A673 (cell line): ENCODE measurements around the gene CLCN5. TPM values are rescaled to one million over a fixed set of nuclear protein-coding genes. Genes with fewer than 3 reads are reported as not detected.

Source experiments
- BruUV-seq: library from RNA; stranded (reverse); fragments of 400-500 nt; replicated peaks from 2 replicates; lab custom pipeline; 2021; lab: Mats Ljungman, UMichigan
- CTCF ChIA-PET: fragments of 300-600 bp; sonication (Branson Sonifier 250); formaldehyde crosslinking; loops from one replicate; lab custom pipeline; 2022; ENCODE audit warnings: antibody characterized with exemption; lab: Charles Lee
- POLR2A ChIA-PET: fragments of 300-600 bp; sonication (Branson Sonifier 250); formaldehyde crosslinking; loops from one replicate; lab custom pipeline; 2022; ENCODE audit warnings: antibody characterized with exemption; ENCODE audit not compliant: low non-redundant PET; lab: Charles Lee
- DNase-seq: peaks from one replicate; pipeline ENCODE4 v3.0.0-alpha.2; 2015; ENCODE audit warnings: low spot score
- H3K27ac ChIP-seq: fragments of 200-600 bp; sonication (generic); 2 replicates; pipeline ENCODE4 v1.5.1; 2016; ENCODE audit warnings: mixed run types, low read depth, mild to moderate bottlenecking, mixed read lengths, antibody characterized with exemption, low read length; ENCODE audit not compliant: poor library complexity, severe bottlenecking
- H3K27me3 ChIP-seq: fragments of 200-600 bp; sonication (generic); replicated peaks from 2 replicates; pipeline ENCODE4 v1.6.1; 2017; ENCODE audit warnings: mixed run types, low read depth, mild to moderate bottlenecking, mixed read lengths, antibody characterized with exemption, low read length; ENCODE audit not compliant: insufficient read depth, poor library complexity
- H3K36me3 ChIP-seq: fragments of 200-600 bp; sonication (generic); 2 replicates; pipeline ENCODE4 v1.6.1; 2016; ENCODE audit warnings: mixed run types, mild to moderate bottlenecking, mixed read lengths, antibody characterized with exemption, low read length; ENCODE audit not compliant: insufficient read depth, poor library complexity, severe bottlenecking
- H3K4me1 ChIP-seq: fragments of 200-600 bp; sonication (generic); 2 replicates; pipeline ENCODE4 v1.6.1; 2017; ENCODE audit warnings: mixed run types, mild to moderate bottlenecking, mixed read lengths, antibody characterized with exemption, low read length; ENCODE audit not compliant: insufficient read depth, poor library complexity, severe bottlenecking
- H3K4me3 ChIP-seq: fragments of 200-600 bp; sonication (generic); 2 replicates; pipeline ENCODE4 v1.5.1; 2016; ENCODE audit warnings: low read depth, mixed run types, mild to moderate bottlenecking, mixed read lengths, low read length; ENCODE audit not compliant: poor library complexity, severe bottlenecking
- H3K9me3 ChIP-seq: fragments of 200-600 bp; sonication (generic); 2 replicates; pipeline ENCODE4 v1.6.1; 2016; ENCODE audit warnings: mixed run types, low read depth, mild to moderate bottlenecking, mixed read lengths, antibody characterized with exemption, low read length; ENCODE audit not compliant: poor library complexity, severe bottlenecking
- EZH2 ChIP-seq: fragments of 200-600 bp; sonication (generic); IDR thresholded peaks from 2 replicates; pipeline ENCODE4 v1.6.1; 2017; ENCODE audit warnings: borderline replicate concordance, low read depth, mild to moderate bottlenecking, mixed read lengths, antibody characterized with exemption, low read length; ENCODE audit not compliant: poor library complexity, severe bottlenecking
- intact Hi-C: fragments of 100-400 bp; cut with micrococcal nuclease; formaldehyde crosslinking; loops from one replicate; pipeline ENCODE4 v1.10.0; 2022; ENCODE audit not compliant: unreplicated experiment
- total RNA-seq: library from RNA; stranded (reverse); gene quantifications from 2 replicates; pipeline ENCODE4 v1.2.3, GENCODE V29; 2021
- TF ChIP-seq, protein P1 (sequence below): fragments of 300-800, 200-600 bp; sonication (generic); conservative IDR thresholded peaks from 2 replicates; pipeline ENCODE4 v1.5.1; 2017; ENCODE audit warnings: low read depth, mild to moderate bottlenecking, antibody characterized with exemption, low read length, moderate library complexity, mixed read lengths

Gene CLCN5
- total RNA-seq, 1 experiment from 2014 or later = 25.3 TPM

DNA sequence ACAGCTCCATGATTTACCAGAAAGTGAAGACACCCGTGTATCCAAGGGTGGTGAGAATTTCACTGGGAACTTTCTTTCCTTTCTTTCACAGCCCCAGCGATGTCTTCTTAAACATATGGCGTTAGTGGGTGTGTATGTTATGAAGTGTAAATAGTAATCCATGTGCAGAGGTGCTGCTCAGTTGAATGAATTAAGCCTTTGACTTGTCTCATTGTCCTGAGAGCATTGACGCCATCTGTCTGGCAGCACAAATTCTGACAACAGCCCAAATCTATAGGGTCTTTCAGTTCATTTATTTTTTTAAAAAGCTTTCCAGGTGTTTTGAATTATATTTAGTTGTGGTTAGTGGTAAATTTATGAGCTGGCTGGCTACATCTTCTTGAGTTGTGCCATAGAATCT is 69.4 kb downstream of the CLCN5 start:
- intact Hi-C loops = no loop called here
- ChIA-PET CTCF (no interaction called here), POLR2A (no interaction called here)
- Histone ChIP-seq H3K27ac (no peak overlapping the region), H3K4me3 (no peak overlapping the region), H3K4me1 (peaks cover 4% of the 10 kb centered on the region), H3K27me3 (no peaks in the 10 kb centered on the region), H3K9me3 (no peaks in the 10 kb centered on the region), H3K36me3 (no peaks in the 10 kb centered on the region)
- no TSS peak for BruUV-seq
- no peak for DNase-seq
- TF ChIP-seq, protein P1, sequence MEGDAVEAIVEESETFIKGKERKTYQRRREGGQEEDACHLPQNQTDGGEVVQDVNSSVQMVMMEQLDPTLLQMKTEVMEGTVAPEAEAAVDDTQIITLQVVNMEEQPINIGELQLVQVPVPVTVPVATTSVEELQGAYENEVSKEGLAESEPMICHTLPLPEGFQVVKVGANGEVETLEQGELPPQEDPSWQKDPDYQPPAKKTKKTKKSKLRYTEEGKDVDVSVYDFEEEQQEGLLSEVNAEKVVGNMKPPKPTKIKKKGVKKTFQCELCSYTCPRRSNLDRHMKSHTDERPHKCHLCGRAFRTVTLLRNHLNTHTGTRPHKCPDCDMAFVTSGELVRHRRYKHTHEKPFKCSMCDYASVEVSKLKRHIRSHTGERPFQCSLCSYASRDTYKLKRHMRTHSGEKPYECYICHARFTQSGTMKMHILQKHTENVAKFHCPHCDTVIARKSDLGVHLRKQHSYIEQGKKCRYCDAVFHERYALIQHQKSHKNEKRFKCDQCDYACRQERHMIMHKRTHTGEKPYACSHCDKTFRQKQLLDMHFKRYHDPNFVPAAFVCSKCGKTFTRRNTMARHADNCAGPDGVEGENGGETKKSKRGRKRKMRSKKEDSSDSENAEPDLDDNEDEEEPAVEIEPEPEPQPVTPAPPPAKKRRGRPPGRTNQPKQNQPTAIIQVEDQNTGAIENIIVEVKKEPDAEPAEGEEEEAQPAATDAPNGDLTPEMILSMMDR = no peak
- no peak for TF ChIP-seq EZH2

DNA sequence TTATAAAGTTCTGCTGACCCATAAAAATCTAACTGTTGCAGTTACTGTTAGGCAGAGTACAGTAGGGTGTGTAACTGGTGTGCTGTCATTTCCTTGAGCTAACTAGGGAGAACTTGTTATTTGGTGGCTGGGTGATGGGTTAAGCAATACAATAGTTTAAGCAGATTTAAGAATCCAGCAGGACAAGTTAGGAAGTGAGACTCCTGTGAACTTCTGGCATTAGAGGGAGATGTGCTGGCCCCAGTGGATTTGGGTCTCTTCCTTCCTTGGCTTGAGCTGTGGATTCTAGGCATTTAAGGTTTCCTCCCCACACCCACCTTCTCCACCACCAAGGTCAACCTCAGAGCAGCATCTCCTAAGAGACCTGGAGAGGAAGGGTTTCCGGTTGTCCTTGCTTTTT is 70.5 kb downstream of the CLCN5 start:
- H3K4me1 ChIP-seq = peaks cover 4% of the 10 kb centered on the region
- no peak for DNase-seq
- CTCF ChIA-PET = no interaction called here
- POLR2A ChIA-PET = no interaction called here
- no peak for TF ChIP-seq EZH2
- TF ChIP-seq, protein P1 = no peak
- no peak overlapping the region for H3K27ac ChIP-seq
- BruUV-seq = no TSS peak
- no peaks in the 10 kb centered on the region for H3K27me3 ChIP-seq
- no peak overlapping the region for H3K4me3 ChIP-seq
- H3K36me3 ChIP-seq = no peaks in the 10 kb centered on the region
- H3K9me3 ChIP-seq = no peaks in the 10 kb centered on the region
- intact Hi-C loops = no loop called here

DNA sequence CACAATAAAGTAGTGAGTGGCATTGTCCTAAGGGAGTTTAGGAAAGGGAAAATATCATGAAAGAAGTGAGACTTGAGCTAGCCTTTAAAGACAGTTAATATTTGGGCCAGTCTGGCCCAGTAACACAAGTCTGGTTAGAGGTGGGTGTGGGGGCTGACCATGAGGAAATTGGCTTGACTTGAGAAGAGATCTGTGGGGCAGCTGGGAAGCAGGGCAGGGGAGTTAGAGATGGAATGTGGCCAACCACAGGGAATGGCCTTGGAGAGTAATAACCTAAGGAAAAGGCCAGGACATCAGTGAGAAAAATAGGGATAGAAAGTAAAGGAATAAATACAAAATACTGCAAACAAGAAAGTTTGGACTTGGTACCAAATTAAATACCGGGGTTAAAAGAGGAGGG is 71.3 kb downstream of the CLCN5 start:
- CTCF ChIA-PET = no interaction called here
- H3K36me3 ChIP-seq = no peaks in the 10 kb centered on the region
- peaks cover 4% of the 10 kb centered on the region for H3K4me1 ChIP-seq

More for the DNA sequence above, 71.3 kb downstream of the CLCN5 start:
- DNase-seq = no peak
- Histone ChIP-seq H3K4me3 (no peak overlapping the region), H3K27me3 (no peaks in the 10 kb centered on the region), H3K9me3 (no peaks in the 10 kb centered on the region), H3K27ac (no peak overlapping the region)
- TF ChIP-seq, protein P1 = no peak
- TF ChIP-seq EZH2 = no peak
- BruUV-seq = no TSS peak
- intact Hi-C loops = no loop called here
- POLR2A ChIA-PET = no interaction called here
